Limb (tissue), 2 donors: ENCODE data around the gene XCR1.
"Not testable (repeated sequence)": the region's sequence is repeated elsewhere in the genome, so short reads cannot be mapped to it uniquely, and the experiment has no call there.

Experiments used
- DNase-seq, 2 donors: peaks; one replicate each; pipeline ENCODE4 v3.0.0-alpha.2; 2016; ENCODE audit errors: extremely low spot score in 2 of 2

XCR1 gene

DNA sequence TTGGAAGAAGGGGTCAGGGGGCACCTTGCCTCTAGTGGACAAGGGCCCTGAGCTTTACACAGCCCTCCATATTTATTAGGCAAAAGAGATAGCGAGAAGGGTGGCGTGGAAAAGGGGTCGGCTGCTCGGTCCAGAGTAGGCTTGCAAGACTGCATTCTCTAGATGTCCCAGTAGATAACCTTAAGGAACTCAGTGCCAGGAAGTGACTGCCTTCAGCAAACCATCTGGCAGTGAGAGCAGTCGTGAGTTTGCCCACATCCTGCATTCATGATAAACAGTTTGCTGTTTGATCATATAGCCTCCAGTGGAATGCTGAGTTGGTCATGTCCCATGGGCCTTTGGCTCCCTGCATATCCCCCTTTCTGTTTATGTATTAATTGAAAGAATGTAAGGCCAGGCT lies 18.9 kb upstream of the XCR1 start:
- DNase-seq: not testable (repeated sequence)

DNA sequence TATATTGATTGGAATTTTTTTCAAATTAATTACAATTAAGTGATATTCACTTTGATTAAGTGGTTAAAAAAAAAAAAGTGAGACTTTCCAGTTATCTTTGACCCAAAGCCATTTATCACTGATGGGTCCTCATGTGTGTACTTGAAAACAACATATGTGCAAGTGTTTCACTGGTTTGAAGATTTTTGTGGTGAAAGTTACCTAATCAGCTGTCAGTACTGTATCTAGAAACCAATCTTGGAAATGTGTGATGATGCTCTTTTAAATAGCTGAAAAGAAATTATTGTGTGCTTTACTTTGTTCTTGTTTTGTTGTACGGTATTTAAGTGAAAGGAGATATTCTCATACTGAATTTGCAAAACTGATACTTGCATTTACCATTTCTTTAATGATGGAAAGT lies 11.6 kb upstream of the XCR1 start:
- DNase-seq: no peak

GRCh38 chr3:46038071-46038470 lies 10.8 kb upstream of the XCR1 start:
- not testable (repeated sequence) for DNase-seq

DNA sequence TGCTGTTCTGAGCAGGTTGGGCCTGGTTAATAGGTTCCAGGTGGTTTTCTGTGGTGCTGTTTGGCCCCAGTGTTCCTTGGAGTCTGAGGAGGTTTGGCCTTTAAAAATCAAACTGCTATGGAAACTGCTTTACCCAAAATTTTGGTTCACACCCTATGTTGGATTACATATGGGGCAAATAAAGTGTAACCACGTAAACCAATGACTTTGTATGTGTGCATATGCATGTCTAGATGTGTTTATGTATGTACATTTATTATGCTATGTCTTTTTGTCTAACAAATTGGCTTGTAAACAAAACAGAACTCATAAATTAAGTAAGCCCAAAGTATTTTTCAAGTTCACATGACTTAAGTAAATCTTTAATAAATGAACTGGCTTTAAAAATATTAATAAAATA lies 8.9 kb upstream of the XCR1 start:
- no peak for DNase-seq

- DNase-seq: no peak
These were observed 4.5 kb upstream of the XCR1 start for GRCh38 chr3:46031747-46032146.

- DNase-seq: no peak
These were observed 4.0 kb upstream of the XCR1 start for GRCh38 chr3:46031269-46031668.

GRCh38 chr3:46030626-46031025 lies 3.3 kb upstream of the XCR1 start:
- no peak for DNase-seq

- no peak for DNase-seq
These were observed 2.8 kb upstream of the XCR1 start for GRCh38 chr3:46029953-46030543.

- DNase-seq: no peak
These were observed 584 bp upstream of the XCR1 start for GRCh38 chr3:46027736-46028397.

- DNase-seq: no peak
These were observed 2.1 kb downstream of the XCR1 start for GRCh38 chr3:46025139-46025538.

GRCh38 chr3:46024131-46024530 lies 3.2 kb downstream of the XCR1 start:
- no peak for DNase-seq

DNA sequence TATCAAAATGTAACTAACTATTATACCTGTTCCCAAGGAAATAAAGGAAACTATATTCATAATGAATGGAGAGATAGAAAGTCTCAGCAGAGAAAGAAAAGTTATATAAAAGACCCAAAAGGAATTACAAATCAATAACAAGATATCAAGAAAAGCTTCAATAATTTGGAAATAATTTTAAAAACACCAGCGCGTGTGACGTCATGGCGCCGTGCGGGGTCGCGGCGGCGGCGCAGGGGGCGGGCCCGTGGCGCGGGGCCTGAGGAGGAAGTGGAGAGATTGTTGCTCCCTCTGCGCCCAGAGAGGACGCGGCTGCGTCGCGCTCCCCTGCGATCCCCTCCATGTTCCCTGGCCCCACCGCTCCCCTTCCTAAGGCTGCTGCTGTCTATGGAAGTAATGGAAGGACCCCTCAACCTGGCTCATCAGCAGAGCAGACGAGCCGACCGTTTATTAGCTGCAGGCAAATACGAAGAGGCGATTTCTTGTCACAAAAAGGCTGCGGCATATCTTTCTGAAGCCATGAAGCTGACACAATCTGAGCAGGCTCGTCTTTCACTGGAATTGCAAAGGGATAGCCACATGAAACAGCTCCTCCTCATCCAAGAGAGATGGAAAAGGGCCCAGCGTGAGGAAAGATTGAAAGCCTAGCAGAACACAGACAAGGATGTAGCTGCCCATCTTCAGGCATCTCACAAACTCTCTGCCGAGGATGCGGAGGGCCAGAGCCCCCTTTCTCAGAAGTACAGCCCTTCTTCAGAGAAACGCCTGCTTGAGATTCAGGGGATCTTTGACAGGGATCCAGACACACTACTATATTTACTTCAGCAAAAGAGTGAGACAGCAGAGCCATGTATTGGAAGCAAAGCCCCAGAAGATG lies 4.1 kb downstream of the XCR1 start:
- no peak for DNase-seq

- DNase-seq: no peak
These were observed 5.8 kb downstream of the XCR1 start for GRCh38 chr3:46021516-46021915.

- no peak for DNase-seq
These were observed 6.3 kb downstream of the XCR1 start for GRCh38 chr3:46020766-46021510.

DNA sequence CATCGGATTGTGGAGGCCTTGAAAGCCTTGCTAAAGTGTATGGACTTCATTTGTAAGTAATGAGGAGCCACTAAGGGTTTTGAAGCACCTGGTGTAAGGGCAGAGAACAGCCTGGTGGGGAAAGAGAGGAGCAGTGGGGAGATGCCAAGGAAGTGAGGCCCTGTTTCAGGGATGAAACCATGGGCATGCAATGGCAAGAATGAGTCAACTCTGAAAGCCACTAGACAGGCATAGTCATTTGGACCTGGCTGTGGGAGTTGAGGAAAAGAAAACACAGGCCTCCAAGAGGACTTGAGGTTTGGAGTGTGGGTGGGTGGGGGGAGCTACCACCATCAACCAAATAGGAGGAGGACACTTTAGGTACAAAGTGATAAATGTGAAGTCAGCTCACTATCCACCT lies 7.6 kb downstream of the XCR1 start:
- no peak for DNase-seq

DNA sequence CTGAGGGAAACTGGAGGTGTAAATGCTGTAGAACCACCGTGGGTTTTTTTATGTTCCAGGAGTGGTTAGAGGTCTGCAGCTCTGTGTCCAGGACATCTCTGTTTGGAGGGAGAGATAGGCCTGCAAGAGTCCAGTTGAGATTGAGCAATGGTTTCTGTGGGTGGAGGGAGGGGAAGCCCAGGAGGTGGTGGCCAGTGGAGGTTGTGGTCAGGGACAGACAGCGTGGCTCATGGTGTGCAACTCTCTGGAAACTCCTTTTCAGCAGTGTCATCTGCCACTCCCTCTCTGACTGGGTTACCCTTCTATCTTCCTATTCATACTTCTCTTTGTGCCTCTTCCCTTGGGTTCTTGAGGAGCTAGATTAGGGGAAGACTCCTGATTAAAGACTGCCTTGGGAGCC lies 9.6 kb downstream of the XCR1 start:
- no peak for DNase-seq

GRCh38 chr3:46013316-46014094 lies 13.8 kb downstream of the XCR1 start:
- DNase-seq: no peak

DNA sequence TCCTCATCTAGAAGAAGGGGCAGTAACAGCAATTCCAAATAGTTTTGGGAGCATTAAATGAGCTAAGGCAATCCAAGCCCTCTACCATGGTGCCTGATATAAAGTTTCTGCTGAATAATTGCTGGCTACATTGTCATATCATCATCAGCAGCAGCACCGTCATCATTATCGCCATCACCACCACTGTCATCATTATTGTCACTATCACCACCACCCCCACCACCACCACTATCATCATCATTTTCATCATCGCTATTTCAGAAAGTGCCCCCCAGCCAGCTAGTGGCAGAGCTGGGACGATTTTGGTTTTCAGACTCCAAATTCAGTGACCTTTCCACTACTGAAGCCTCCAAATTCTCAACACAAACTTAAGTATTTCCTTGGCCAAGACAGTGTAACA lies 15.0 kb downstream of the XCR1 start:
- DNase-seq: no peak

DNA sequence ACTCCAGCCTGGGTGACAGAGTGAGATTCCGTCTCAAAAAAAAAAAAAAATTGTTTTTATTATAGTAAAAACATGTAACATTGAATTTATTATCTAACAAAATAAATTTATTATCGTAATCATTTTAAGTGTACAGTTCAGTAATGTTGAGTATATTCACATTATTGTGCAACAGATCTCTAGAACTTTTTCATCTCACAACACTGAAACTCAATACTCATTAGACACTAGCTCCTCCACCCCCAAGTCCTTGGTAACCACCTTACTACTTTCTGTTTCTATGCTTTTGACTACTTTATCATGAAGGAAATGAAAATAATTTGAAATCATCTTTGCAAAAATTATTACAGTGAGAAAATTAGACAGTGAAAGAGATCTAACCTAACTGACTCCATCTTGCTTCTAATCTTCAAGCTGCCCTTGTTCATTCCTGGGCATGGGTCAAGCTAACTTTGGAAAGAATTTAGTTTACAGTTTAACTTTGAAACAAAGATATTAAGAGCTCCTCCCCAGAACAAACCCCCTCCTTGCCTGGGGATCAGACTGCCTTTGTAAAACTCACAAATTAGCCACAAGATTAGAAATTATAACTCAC lies 16.7 kb downstream of the XCR1 start:
- no peak for DNase-seq

- DNase-seq: no peak
These were observed 19.2 kb downstream of the XCR1 start for GRCh38 chr3:46008058-46008457.

DNA sequence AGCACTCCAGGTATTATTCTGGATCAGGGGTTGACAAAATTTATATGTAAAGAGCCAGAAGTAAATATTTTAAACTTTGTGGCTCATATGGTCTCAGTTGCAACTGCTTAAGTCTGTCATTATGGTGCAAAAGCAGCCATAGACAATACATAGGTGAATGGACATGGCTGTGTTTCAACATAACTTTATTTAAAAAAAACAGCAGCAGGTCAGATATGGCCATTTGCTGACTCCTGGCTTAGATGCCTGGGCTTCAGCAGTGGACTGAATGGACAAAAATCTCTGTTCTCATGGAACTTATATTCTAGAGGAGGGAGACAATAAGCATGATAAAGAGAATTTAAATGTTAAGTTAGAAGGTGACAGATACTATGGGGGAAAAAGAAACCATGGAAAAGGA lies 20.0 kb downstream of the XCR1 start:
- DNase-seq: no peak
